ENCODE measurements around the gene RNF152.
"Not testable (repeated sequence)": the region's sequence is repeated elsewhere in the genome, so short reads cannot be mapped to it uniquely, and the experiment has no call there.

The RNF152 gene

DNA sequence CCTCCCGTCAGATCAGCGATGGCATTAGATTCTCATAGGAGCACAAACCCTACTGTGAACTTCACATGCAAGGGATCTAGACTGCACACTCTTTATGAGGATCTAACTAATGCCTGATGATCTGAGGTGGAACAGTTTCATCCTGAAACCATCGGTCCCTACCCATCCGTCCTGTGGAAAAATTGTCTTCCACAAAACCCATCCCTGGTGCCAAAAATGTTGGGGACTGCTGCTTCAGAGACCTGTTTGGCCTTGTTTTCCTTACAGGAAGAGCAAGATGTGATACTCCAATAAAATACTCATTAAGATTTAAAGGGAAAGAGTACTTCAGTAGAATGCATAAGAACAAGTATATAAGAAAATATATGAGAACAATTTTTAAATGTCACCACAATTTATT, 71.1 kb downstream of the RNF152 start:
- no peak for DNase-seq (ENCODE audit: low read depth)

DNA sequence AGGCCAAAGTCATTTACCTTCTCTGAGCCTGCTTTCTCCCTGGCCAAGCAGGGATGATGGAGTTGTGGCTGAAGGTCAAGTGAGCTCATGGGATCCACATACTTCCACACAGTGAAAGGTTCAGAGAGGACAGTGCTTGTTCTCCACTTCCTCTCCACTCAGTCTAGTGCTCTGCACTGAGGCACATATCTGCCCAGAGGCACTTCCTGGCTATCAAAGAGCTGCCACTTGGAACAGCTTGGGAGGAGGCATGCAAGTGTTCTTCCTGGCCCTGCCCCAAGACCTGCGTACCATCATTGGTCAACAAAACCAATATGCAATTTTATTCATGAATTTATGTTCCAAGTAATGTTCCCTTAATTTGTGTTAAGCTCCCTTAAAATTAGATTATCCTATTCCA, 71.9 kb downstream of the RNF152 start:
- no peak for DNase-seq (ENCODE audit: low read depth)

DNA sequence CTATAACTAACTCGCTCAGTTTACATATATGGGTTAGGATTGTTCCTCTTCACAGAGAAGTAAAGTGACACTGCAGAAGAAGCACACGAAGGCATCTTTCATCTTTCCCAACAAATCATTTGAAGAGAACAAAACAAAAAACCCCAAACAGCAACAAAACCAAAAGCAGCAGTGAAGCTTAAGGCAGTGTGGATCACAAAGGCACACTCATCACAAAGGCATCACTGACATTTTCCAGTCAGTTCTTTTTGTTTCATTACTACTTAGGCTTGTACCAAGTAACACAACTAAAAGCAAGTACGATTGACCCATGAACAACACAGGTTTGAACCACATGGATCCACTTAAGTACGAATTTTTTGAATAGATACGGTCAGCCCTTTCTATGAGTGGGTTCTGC, 75.7 kb downstream of the RNF152 start:
- DNase-seq (ENCODE audit: low read depth), result no peak

DNA sequence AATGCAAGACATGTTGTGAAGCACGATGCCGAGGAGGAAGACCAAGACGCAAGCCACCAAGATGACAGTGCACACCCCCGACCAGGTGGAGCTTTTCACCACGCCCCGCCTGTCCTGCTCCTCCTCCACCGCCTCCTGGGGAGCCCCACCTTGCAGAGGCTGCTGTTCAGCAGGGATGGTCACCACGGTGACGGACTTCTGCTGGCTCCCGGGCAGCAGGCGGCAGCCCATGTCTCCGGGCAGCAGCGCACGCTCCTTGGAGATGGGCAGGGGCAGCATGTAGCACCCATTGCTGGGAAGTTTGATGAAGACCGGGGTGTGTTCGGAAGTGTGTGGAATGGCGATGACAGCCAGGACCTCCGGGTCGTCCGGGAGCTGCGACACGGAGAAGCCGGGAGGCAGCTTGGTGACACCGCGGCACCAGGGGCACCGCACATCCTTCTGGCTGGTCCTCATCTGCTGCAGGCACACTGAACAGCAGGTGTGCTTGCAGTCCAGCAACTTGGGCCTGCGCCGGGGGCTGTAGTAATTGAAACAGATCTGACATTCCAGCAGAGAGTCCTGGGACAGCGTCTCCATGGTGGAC, 76.8 kb downstream of the RNF152 start:
- DNase-seq (ENCODE audit: low read depth), result no peak

DNA sequence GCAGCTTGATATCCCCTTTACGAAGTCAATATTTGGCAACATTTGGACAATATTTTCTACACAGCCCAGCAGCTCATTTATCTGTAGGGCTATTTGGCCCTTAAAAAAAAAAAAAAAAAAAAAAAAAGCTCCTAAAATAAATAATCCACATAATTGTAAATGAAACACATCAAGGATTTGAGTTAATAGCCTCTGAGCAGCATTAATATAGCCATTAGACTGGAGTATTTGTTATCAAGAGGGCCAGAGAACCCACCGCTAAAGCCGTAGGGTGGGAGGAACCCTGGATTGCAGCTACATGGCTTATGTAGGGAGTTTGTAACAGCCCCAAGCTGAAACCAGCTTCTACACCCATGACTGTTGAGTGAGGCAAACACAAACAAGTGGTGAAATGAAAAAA, 84.5 kb downstream of the RNF152 start:
- DNase-seq (ENCODE audit: low read depth), result no peak

DNA sequence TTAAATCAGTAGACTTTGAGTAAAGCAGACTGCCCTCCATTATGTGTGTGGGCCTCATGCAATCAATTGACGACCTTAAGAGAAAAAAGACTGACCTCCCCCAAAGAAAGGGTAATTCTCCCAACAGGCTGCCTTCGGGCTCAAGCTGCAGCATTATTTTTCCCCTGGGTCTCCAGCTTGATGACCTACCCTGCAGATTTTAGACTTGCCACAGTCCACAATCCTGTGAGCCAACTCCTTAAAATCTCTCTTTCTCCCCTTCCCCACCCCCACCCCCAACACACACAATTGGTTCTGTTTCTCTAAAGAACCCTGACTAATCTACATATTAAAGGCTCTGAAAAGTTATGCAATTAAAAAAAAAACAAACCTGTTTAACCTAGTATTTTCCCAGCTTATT, 89.4 kb downstream of the RNF152 start:
- no peak for DNase-seq (ENCODE audit: low read depth)

DNA sequence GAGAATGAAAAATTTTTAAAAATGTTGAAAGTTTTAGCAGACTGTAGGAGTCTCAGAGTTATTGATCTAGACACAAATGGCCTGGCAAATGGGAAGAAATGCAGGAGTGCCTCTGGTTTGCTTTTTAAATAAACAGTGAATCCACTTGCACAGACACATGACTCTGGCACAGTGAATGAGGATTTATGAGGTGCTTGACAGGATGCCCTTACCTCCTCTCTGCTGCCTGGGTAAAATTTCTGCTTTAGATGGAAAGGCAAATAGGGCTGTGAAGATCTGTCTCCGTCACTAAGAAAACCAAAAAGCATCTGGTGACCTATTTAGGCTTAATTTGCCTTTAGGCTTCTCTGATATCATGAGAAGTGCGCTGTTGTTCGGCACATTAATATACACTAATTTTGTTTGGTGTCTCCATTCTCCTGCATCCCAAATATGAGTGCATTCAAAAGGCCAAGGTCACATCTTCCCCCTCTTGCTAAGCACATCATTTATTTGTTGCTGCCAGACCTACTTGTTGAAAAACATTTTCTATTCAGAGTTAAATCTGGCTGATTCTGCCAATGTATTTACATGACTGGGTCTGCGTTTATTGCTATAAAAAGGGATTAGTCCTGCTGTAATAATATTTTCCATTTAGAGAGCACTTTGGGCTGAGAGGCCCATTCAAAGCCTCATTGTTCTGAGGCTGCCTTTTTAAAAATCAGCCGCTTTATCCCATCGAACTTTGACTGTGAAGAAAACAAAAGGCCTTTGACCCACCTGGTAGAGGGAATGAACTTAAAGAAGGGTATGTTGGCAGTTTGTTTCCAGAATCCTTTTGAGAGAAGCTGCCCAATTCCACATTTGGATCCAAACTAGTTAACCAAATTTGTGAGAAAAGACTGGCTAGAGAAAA, 94.9 kb downstream of the RNF152 start:
- no peak for DNase-seq (ENCODE audit: low read depth)

DNA sequence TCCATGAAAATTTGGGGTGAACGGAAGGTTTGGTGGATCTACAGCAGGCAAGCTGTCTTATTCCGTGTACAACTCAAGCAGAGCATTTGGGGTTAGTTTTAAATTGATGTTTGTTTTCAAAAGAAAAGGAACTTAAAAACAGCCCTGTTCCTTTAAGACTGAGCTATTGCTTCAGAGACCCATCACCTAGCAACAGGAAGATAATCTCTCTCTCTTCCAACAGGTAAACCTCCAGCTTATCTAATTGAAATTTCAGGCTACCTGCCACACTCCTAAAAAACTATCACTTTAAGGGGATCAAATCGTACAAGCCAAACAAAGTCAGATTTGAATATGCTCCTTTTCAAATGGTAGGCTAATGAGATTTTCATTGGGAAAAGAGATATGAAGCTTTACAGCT, 101.8 kb downstream of the RNF152 start:
- DNase-seq (ENCODE audit: low read depth), result no peak

DNA sequence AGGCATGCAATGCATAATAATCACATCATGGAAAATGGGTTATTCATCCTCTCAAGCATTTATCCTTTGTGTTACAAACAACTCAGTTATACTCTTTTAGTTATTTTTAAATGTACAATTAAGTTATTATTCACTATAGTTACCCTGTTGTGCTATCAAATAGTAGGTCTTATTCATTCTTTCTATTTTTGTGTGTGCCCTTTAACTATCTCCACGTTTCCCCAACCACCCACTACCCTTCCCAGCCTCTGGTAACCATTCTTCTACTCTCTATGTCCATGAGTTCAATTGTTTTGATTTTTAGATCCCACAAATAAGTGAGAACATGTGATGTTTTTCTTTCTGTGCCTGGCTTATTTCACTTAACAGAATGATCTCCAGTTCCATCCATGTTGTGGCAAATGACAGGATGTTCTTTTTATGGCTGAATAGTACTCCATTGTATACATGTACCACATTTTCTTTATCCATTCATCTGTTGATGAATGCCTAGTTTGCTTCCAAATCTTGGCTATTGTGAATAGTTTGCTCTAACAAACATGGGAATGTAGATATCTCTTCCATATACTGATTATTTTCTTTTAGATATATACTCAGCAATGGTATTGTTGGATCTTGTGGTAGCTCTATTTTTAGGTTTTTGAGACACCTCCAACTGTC, 105.7 kb downstream of the RNF152 start:
- DNase-seq (ENCODE audit: low read depth), result not testable (repeated sequence)

DNA sequence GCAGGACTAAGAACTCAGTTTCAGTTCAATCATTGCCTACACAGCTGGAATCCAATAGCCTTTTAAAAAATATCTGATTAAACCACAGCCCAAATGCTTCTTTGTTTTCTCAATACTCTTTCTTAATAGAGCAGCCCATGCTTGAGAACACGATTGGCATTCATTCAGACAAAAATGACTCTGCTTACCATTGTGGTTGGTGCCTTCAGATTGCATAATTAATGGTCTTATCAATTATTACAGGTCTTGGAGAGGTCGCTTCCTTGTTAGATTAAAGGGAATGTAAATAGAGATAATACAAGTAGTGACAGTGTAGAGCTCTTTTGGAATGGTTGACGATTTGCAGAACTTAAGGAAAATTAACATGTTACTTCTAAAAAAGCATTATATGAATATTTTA, 107.2 kb downstream of the RNF152 start:
- no peak for DNase-seq (ENCODE audit: low read depth)

DNA sequence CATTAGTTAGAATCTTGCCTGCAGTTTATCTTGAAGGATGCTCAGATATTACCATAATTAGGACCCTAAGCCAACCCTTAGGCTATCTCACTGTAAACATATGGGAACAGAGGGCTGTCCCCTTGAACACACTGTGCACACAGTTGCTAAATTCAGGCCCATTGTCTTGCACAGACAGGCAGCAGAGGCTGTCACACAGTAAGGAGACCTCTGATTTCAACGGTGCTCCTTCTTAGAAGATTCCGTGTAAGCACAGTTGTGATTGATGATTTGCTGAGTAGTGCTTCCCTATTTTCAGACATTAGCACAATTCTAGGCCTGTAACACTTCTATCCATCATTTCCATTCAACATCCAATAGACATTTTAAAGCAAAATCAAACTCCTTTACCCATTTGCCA, 108.0 kb downstream of the RNF152 start:
- DNase-seq (ENCODE audit: low read depth), result no peak

DNA sequence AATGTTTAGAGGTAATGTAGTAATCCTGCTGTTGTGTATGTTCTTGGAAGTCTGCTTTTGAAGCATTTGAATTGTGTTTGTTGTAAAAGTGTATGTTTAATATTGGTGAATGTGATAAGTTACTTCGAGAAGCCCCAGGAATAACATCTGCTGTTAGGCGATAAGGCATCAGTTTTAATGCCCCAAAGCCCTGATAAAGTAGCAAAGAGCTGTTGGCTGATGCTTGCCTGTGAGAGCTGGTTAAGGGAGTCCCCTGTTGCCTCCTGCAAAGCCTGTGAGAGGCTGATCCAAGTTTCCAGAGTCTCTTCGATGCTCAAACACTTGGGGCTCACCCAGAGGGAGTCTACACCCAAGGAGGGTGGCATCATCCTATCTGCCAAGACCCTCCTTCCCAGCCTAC, 110.3 kb downstream of the RNF152 start:
- no peak for DNase-seq (ENCODE audit: low read depth)

DNA sequence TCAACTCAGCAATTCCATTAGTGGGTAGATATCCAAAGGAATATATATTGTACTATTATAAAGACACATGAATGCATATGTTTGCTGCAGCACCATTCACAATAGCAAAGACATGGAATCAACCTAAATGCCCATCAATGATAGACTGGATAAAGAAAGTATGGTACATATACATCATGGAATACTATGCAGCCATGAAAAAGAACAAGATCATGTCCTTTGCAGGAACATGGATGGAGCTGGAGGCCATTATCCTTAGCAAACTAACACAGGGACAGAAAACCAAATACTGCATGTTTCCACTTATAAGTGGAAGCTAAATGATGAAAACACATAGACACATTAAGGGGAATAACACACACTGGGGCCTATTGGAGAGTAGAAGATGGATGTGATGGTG, 116.6 kb downstream of the RNF152 start:
- not testable (repeated sequence) for DNase-seq (ENCODE audit: low read depth)

DNA sequence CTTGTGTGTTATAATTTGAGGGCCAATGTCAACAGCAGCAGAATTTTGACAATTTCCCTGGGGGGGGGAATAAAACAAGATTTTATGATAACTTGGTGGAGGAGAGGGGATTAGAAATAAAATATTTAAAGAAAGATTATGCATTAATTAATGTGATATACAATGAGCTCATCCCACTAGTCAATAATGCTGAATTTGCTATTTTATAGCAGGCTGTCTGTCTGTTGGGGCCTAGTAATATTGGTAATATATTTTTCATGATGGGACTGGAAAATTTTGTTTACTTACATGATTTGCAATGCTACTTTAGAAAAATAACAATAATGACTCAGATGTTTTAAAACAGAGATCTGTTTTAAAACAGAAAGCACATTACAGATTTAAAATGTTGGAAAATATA, 118.0 kb downstream of the RNF152 start:
- DNase-seq (ENCODE audit: low read depth), result no peak

DNA sequence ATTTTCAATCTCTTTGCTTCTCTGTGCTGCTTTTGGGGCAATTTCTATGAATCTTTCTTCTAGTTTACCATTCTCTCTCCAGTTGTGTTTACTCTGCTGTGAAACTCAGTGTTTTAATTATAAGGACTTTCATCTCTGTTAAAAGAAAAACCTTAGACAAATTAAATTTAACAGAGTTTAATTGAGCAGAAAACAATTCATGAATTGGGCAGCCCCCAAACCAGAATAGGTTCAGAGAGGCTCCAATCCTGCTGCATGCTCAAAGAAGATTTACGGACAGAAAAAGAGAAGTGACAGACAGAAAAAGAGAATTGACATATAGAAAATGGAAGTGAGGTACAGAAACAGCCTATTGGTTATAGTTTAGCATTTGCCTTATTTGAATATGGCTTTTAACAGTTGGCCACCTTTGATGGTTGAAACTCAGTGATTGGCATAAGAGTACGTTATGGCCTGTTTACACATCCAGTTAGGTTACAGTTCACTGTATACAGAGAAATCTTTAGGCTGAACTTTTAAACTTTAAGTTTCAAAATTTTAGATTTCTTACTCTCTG, 120.4 kb downstream of the RNF152 start:
- DNase-seq (ENCODE audit: low read depth), result no peak

DNA sequence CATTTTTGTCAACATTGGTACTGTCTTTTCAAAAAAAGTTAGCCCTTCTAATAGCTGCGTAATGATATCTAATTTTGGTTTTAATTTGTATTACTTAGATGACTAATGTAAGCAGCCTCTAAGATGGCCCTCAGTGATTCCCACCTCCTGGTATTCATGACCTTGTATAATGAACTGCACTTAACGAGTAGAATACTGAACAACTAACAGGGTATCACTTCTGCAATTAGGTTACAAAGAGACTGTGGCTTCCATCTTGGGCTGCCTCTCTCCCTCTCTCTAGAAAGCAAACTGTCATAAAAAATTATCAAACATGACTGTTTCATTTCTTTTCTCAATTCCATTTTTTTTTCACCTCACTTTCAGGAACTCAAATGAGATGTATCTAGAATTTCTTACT, 120.9 kb downstream of the RNF152 start:
- DNase-seq (ENCODE audit: low read depth), result no peak

DNA sequence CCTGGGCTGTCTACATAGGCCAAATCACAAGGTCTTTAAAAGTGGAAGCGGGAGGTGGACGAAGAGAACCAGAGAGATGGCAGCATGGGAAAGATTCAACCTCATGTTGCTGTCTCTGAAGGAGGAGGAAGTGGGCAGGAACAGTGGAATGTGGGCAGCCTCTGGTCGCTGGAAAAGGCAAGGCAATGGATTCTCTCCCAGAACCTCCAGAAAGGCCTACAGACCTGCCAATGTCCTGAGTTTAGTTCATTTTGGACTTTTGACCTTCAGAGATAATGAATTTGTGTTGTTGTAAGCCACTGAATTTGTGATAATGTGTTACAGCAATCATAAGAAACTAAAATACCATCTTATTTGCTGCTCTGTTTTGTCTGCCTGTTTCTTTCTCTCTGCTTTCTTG, 122.5 kb downstream of the RNF152 start:
- DNase-seq (ENCODE audit: low read depth), result no peak

DNA sequence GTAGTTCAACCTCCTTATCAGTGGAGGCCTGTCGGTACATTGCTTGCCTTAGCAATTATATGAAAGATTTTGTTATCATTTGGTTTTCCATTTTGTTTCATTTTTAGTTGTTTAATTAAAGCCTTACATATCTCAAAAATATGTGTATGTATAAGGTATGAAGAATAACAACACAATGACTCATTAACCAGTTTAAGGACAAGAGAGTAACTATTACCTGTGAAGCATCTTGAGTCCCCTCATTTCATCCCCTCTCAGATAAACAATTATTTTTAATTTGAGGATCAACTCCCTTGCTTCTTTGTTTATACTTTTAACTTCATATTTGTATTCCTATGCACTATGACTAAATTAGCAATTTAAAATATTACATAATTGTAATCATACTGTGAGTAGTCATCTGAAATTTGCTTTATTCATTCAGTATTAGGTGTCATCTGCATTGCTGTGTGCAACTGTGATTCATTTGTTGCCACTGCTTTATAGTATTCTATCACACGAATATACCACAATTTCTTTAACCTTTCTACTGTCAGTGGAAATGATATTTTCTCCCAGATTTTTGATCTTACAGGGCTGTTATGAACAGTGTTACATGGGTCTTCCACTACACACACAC, 126.4 kb downstream of the RNF152 start:
- DNase-seq (ENCODE audit: low read depth), result no peak

DNA sequence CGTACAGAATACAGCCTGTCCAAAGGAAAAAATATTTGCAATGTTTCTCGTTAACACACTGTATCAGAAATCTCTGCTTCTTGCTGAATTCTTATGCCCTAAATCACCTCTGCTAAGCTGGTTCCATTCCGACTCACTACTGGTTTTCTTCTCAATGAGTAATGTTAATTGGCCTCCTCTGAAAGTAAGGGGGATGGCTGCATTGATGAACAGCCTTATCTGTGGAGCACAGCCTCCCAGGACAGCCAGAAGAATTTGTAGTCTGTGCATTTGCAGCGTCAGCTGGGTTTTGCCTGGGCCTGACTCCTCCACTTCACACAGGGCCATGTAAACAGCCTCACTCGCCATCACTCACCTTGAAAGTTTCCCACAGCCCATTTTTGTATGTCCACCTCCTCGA, 127.7 kb downstream of the RNF152 start:
- DNase-seq (ENCODE audit: low read depth), result peak; percentile 13

DNA sequence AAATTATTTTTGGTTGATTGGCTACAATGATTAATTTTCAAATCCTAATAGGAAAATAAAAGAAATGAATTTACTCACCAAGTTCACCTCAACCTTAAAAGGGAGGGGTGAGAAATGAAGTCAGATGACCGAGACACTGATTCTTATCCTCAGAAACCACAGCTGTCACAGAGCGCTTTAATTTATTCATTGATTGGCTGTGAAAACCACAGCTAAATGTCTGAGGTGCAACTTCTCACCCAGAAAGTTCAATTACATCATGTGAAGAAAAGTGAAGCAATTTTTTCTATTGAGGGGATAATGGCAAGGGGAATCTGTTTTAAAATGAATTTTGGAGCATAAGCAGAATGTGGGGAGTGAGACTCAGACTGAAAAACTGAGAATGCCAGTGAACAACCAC, 128.4 kb downstream of the RNF152 start:
- DNase-seq (ENCODE audit: low read depth), result no peak

DNA sequence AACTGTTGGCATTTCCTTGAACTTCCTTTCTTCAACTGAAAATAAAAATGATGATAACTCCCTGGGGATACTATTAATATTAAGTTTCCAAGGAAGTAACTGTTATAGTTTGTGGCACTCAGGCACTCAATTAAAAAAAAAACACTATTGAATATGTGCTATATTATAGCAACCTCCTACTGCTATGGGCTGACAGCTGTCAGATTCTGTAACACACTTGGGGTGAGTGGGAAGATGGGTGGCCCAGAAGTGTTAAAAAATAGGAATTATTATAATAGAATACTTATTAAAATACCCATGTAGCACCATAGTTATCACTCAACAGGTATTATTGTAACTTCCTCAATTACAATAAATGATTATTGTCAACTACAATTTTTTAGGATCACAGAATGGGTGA, 130.9 kb downstream of the RNF152 start:
- DNase-seq (ENCODE audit: low read depth), result no peak

Measured in GM04504 (cell line).